ENCODE data around the gene UQCR11. TPM values are rescaled to one million over a fixed set of nuclear protein-coding genes. Genes with fewer than 3 reads are reported as not detected.
A peak's percentile ranks its signal among the peaks of the same experiment; 100 is the strongest.

UQCR11 gene
- total RNA-seq, 1 donor from 2014 or later = 84.6 TPM

- H3K36me3 ChIP-seq (ENCODE audit: control insufficient read depth, insufficient read depth, low read length) = no peaks in the 10 kb centered on the region
- peak within 1 kb of the TSS; percentile 93 for H3K4me3 ChIP-seq (ENCODE audit: low read depth, low read length)
- DNase-seq (ENCODE audit: low read depth) = no peak
- TF ChIP-seq CTCF (IDR thresholded peaks at IDR 0.05; ENCODE audit: insufficient read depth, low read length, poor library complexity, severe bottlenecking) = no peak
- H3K27me3 ChIP-seq (ENCODE audit: control insufficient read depth, insufficient read depth, low read length) = peaks cover 3% of the 10 kb centered on the region
Observed at GRCh38 chr19:1568320-1569019, 36.8 kb downstream of the UQCR11 start, which contains the start of gene MEX3D. Gene MEX3D, minus strand, starts transcription at chr19:1568325. Its CDS starts 267 bp downstream, at chr19:1568058.

DNA sequence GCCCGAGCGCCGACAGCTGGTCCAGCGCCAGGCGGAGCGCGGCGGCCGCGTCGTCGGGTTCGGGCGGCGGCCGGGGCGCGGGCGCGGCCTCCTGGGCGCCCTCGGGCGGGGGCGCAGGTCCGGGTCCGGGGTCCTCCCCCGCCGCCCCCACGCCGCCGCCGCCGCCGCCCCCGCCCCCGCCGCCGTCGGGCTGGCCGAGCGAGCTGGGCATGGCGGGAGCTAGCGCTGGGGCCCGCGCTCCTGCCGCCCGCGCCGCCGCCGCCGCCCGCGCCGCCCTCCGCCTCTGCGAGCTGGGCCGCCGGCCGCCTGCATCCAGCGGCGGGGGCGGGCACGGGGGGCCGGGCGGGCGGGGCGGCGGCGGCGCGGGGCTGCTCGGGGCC is 37.4 kb downstream of the UQCR11 start:
- DNase-seq (ENCODE audit: low read depth) = no peak
- Histone ChIP-seq H3K36me3 (ENCODE audit: control insufficient read depth, insufficient read depth, low read length) (no peaks in the 10 kb centered on the region), H3K27me3 (ENCODE audit: control insufficient read depth, insufficient read depth, low read length) (peaks cover 3% of the 10 kb centered on the region), H3K4me3 (ENCODE audit: low read depth, low read length) (peak overlapping the region; percentile 93)
- no peak for TF ChIP-seq CTCF (IDR thresholded peaks at IDR 0.05; ENCODE audit: insufficient read depth, low read length, poor library complexity, severe bottlenecking)

DNA sequence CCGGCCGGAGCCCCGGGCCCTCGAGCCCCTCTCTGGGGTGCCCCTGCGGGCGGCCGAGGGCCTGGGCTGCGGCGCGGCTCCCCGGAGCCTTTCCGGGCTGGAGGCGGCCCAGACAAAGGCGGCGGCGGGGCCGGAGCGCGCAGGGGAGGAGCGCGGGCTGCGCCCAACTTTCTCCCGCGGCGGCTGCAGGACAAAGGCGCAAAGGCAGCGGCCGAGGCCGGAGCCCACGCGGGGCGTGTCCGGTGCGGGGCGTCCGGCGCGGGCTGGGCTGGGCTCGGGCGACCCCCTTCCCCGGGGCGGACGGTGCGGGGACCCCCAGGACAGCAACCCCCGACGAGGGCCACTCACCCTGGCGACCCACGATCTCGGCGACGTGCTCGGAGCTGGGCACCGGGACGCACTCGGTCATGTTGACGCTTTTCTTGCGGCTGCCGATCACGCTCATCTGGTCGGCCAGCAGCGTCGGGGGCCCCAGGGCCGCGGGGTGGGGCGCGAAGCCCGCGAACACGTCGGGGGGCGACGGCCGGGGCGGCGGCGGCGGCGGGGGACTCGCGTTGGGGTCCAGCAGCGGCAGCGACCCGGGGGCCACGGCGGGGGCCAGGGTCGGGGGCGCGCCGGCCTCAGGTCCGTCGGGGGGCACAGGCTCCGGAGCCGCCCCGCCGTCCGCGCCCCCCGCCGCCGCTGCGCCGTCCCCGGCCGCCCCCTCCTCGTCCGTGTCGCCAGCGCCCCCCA is 38.0 kb downstream of the UQCR11 start:
- H3K4me3 ChIP-seq (ENCODE audit: low read depth, low read length) = peak overlapping the region; percentile 93
- TF ChIP-seq CTCF (IDR thresholded peaks at IDR 0.05; ENCODE audit: insufficient read depth, low read length, poor library complexity, severe bottlenecking) = no peak
- DNase-seq (ENCODE audit: low read depth) = no peak
- H3K27me3 ChIP-seq (ENCODE audit: control insufficient read depth, insufficient read depth, low read length) = peaks cover 3% of the 10 kb centered on the region
- no peaks in the 10 kb centered on the region for H3K36me3 ChIP-seq (ENCODE audit: control insufficient read depth, insufficient read depth, low read length)

DNA sequence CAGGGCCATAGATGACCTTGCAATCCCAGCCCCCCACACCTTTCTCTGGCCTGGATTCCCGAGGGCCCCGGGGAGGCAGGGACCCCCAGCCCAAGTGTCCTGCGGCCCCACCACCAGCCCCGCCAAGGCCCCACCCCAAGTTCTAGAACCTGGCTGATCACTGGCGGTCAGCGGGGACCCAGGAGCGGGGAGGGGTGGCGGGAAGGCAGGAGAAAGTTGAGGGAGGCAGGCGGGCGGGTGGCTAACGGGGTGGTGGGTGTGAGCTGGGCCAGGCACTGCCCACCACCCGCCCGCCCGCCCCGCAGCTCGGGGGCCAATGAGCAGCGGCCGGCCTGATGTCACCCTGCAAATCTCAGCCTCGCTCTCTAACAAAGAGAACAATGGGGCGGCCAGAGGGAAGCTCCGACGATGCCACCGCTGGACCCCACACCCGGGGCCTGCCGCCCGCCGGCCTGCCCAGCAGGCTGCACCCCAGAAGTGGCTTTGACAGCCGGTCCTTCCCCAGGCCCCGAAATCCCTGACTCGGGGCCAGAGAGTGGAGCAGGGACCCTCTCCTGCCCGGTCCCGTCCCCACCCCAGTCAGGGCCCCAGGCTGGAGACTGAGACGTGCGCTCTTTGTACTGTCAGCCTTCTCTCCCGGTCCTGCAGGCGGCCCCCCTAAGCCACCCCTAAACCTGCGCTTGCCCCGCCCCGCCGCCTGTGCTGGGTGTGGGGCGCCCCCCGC is 38.7 kb downstream of the UQCR11 start:
- Histone ChIP-seq H3K27me3 (ENCODE audit: control insufficient read depth, insufficient read depth, low read length) (peaks cover 3% of the 10 kb centered on the region), H3K36me3 (ENCODE audit: control insufficient read depth, insufficient read depth, low read length) (peaks cover under 1% of the 10 kb centered on the region), H3K4me3 (ENCODE audit: low read depth, low read length) (peak overlapping the region; percentile 93)
- DNase-seq (ENCODE audit: low read depth) = peak; percentile 19
- no peak for TF ChIP-seq CTCF (IDR thresholded peaks at IDR 0.05; ENCODE audit: insufficient read depth, low read length, poor library complexity, severe bottlenecking)

DNA sequence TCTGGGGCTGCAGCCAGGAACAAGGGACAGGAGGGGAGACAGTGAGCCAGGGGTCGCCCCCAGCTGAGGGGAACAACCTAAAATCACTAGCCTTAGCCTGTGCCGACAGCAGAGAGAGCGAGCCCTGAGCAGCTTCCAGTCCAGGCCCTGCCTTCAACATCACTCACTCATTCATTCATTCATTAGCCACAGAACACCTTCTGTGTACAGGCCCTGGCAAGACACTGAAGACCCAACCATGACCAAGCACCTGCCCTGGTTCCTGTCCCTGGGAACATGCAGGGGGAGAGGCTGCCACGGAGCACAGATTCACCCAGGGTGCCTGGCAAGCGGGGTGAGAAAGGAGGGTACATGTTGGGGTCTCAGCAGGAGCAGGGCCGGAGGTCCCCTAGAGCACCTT is 42.0 kb downstream of the UQCR11 start:
- peaks cover 3% of the 10 kb centered on the region for H3K36me3 ChIP-seq (ENCODE audit: control insufficient read depth, insufficient read depth, low read length)
- no peak for DNase-seq (ENCODE audit: low read depth)
- TF ChIP-seq CTCF (IDR thresholded peaks at IDR 0.05; ENCODE audit: insufficient read depth, low read length, poor library complexity, severe bottlenecking) = no peak
- no peak overlapping the region for H3K4me3 ChIP-seq (ENCODE audit: low read depth, low read length)
- no peaks in the 10 kb centered on the region for H3K27me3 ChIP-seq (ENCODE audit: control insufficient read depth, insufficient read depth, low read length)

Data from kidney epithelial cell (primary cell).